Left renal pelvis (tissue), 4 donors: Measurements from ENCODE around the gene TRUB2. TPM values are rescaled to one million over a fixed set of nuclear protein-coding genes. Genes with fewer than 3 reads are reported as not detected.

Source experiments
- DNase-seq, 4 donors: peaks; one replicate each; pipeline ENCODE4 v3.0.0-alpha.2; 2013; ENCODE audit warnings: low read depth in 4 of 4, low spot score in 3 of 4
- polyA plus RNA-seq, 4 donors: library from polyadenylated mRNA; unstranded; fragments of 120-200 nt; gene quantifications; one replicate each; pipeline ENCODE4 v1.2.1, GENCODE V29; 2013; ENCODE audit not compliant: insufficient read length in 4 of 4

The TRUB2 gene
- 10 to 100 TPM; 27.6 to 42.9 (median 36.1) TPM for polyA plus RNA-seq

- peak; percentile 92 to 96 (median 92) for DNase-seq
Measured at GRCh38 chr9:128322404-128323211, at the start of gene TRUB2, which contains the start of gene COQ4. Gene TRUB2 (minus strand): TSS chr9:128322447. CDS start chr9:128322408, 39 bp downstream. Gene COQ4 (plus strand): TSS chr9:128322839. CDS start chr9:128322859, 20 bp downstream.

- DNase-seq, result no peak
Measured at GRCh38 chr9:128371630-128372117, 49.4 kb upstream of the TRUB2 start.

GRCh38 chr9:128370752-128371629 lies 48.7 kb upstream of the TRUB2 start, which contains the start of gene URM1:
Gene URM1 (plus strand): TSS chr9:128371374. CDS start chr9:128371381, 7 bp downstream.
- DNase-seq, result peak; percentile 87 to 93 (median 92)

- DNase-seq, result no peak
Measured at GRCh38 chr9:128370367-128370751, 48.1 kb upstream of the TRUB2 start.

- DNase-seq, result no peak
Measured at GRCh38 chr9:128369024-128369706, 46.9 kb upstream of the TRUB2 start.

- no peak for DNase-seq
Measured at GRCh38 chr9:128365525-128365924, 43.3 kb upstream of the TRUB2 start.

GRCh38 chr9:128362774-128363173 lies 40.5 kb upstream of the TRUB2 start:
- no peak for DNase-seq

- DNase-seq, result peak in 2 of 4 donors; percentile 64 to 68
Measured at GRCh38 chr9:128361986-128362646, 39.9 kb upstream of the TRUB2 start.

GRCh38 chr9:128361296-128361985 lies 39.2 kb upstream of the TRUB2 start:
- DNase-seq, result no peak

GRCh38 chr9:128360826-128361225 lies 38.6 kb upstream of the TRUB2 start:
- no peak for DNase-seq

GRCh38 chr9:128358861-128359260 lies 36.6 kb upstream of the TRUB2 start:
- DNase-seq, result no peak

- no peak for DNase-seq
Measured at GRCh38 chr9:128358090-128358489, 35.8 kb upstream of the TRUB2 start.

- no peak for DNase-seq
Measured at GRCh38 chr9:128355451-128355850, 33.2 kb upstream of the TRUB2 start.

- no peak for DNase-seq
Measured at GRCh38 chr9:128349772-128350171, 27.5 kb upstream of the TRUB2 start.

- no peak for DNase-seq
Measured at GRCh38 chr9:128349125-128349524, 26.9 kb upstream of the TRUB2 start.

- DNase-seq, result no peak
Measured at GRCh38 chr9:128344931-128345605, 22.8 kb upstream of the TRUB2 start.

GRCh38 chr9:128343855-128344254 lies 21.6 kb upstream of the TRUB2 start:
- DNase-seq, result no peak

GRCh38 chr9:128342971-128343680 lies 20.9 kb upstream of the TRUB2 start:
- DNase-seq, result no peak
